ENCODE data around the gene TBC1D9B. TPM values are rescaled to one million over a fixed set of nuclear protein-coding genes. Genes with fewer than 3 reads are reported as not detected.
A peak's percentile ranks its signal among the peaks of the same experiment; 100 is the strongest.

TBC1D9B gene
- total RNA-seq, 1 donor from 2014 or later: 92.4 TPM

GRCh38 chr5:179822059-179822432 lies 85.7 kb downstream of the TBC1D9B start:
- DNase-seq: no peak
- no peak for TF ChIP-seq CTCF (IDR thresholded peaks at IDR 0.05)
- no peaks in the 10 kb centered on the region for H3K27me3 ChIP-seq
- peak overlapping the region; percentile 1 for H3K27ac ChIP-seq
- intact Hi-C loops (cut with DNase I): no loop called here
- H3K4me1 ChIP-seq: peaks cover 63% of the 10 kb centered on the region
- H3K4me3 ChIP-seq: peak overlapping the region; percentile 100
- H3K36me3 ChIP-seq: peaks cover 53% of the 10 kb centered on the region
- no peaks in the 10 kb centered on the region for H3K9me3 ChIP-seq
- ATAC-seq: no peak

- Histone ChIP-seq H3K27me3 (no peaks in the 10 kb centered on the region), H3K27ac (peak overlapping the region; percentile 97), H3K4me1 (peaks cover 62% of the 10 kb centered on the region), H3K36me3 (peaks cover 47% of the 10 kb centered on the region), H3K4me3 (peak overlapping the region; percentile 100), H3K9me3 (no peaks in the 10 kb centered on the region)
- DNase-seq: peak; percentile 97
- ATAC-seq: peak; percentile 78
- no peak for TF ChIP-seq CTCF (IDR thresholded peaks at IDR 0.05)
- intact Hi-C loops (cut with DNase I): no loop called here
Observed at GRCh38 chr5:179821298-179822058, 86.2 kb downstream of the TBC1D9B start.

- intact Hi-C loops (cut with DNase I): no loop called here
- H3K27ac ChIP-seq: peak within 1 kb of the TSS; percentile 97
- peak within 1 kb of the TSS; percentile 100 for H3K4me3 ChIP-seq
- peak; percentile 93 for DNase-seq
- no peaks in the 10 kb centered on the region for H3K27me3 ChIP-seq
- no peak for TF ChIP-seq CTCF (IDR thresholded peaks at IDR 0.05)
- H3K9me3 ChIP-seq: no peaks in the 10 kb centered on the region
- ATAC-seq: peak; percentile 77
- peaks cover 62% of the 10 kb centered on the region for H3K4me1 ChIP-seq
- H3K36me3 ChIP-seq: peaks cover 39% of the 10 kb centered on the region
Observed at GRCh38 chr5:179820483-179821297, 87.0 kb downstream of the TBC1D9B start, which contains the start of gene SQSTM1. Gene SQSTM1 (plus strand): TSS chr5:179820905. CDS start chr5:179820937, 32 bp downstream.

- ATAC-seq (no peak), DNase-seq (no peak)
- Histone ChIP-seq H3K4me1 (peaks cover 57% of the 10 kb centered on the region), H3K4me3 (peak overlapping the region; percentile 100), H3K9me3 (no peaks in the 10 kb centered on the region), H3K27ac (peak overlapping the region; percentile 97), H3K27me3 (no peaks in the 10 kb centered on the region), H3K36me3 (peaks cover 34% of the 10 kb centered on the region)
- TF ChIP-seq CTCF (IDR thresholded peaks at IDR 0.05): no peak
- intact Hi-C loops (cut with DNase I): no loop called here
Observed at GRCh38 chr5:179820127-179820482, 87.6 kb downstream of the TBC1D9B start.

- TF ChIP-seq CTCF (IDR thresholded peaks at IDR 0.05): no peak
- intact Hi-C loops (cut with DNase I): no loop called here
- ATAC-seq (peak; percentile 31), DNase-seq (peak; percentile 90)
- Histone ChIP-seq H3K4me3 (peak overlapping the region; percentile 100), H3K36me3 (peaks cover 28% of the 10 kb centered on the region), H3K4me1 (peaks cover 54% of the 10 kb centered on the region), H3K9me3 (no peaks in the 10 kb centered on the region), H3K27ac (peak overlapping the region; percentile 97), H3K27me3 (no peaks in the 10 kb centered on the region)
Observed at GRCh38 chr5:179819296-179820126, 88.2 kb downstream of the TBC1D9B start.

Measured in upper lobe of right lung (tissue), 1 donor.